ENCODE results near the gene RPUSD3.
"Not testable (repeated sequence)": the region's sequence is repeated elsewhere in the genome, so short reads cannot be mapped to it uniquely, and the experiment has no call there.

Gene RPUSD3, protein sequence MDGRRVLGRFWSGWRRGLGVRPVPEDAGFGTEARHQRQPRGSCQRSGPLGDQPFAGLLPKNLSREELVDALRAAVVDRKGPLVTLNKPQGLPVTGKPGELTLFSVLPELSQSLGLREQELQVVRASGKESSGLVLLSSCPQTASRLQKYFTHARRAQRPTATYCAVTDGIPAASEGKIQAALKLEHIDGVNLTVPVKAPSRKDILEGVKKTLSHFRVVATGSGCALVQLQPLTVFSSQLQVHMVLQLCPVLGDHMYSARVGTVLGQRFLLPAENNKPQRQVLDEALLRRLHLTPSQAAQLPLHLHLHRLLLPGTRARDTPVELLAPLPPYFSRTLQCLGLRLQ

DNA sequence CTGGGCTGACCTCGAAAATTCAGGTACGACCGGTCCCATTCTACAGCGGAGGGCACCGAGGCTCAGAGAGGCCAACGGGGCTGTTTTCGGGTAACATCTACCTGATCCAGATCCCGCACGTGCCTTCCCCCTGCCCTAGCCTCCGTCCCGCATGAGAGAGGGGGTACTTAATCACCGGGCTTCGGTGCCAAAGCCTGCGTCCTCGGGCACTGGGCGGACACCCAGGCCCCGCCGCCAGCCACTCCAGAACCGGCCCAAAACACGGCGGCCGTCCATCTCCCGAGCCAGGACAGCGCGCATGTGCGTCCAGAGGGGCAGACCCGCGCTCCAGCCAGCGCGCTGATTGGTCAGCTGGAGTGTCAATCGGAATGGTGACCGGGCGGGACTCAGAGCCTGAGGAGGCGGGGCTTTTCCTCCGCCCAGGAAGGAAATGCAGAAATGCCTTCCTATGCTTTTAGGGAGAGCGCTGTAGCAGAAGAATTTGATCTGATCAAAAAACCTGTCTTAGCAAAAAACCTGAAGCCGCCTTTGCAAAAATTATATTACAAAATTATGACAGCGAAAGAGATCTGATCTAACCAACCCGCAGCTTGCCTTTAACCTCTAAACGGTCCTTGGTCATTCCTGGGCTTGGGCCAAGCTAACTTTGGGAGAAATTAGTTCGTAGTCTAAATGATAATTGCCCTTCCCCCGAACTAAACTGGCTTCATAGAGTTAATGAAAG is at the start of gene RPUSD3:
TSS of gene RPUSD3 (minus strand) at position 294 of the 724 bp plus-strand sequence. CDS start at position 276, 18 bp downstream.
- DNase-seq (ENCODE audit: low read depth): peak; percentile 90

DNA sequence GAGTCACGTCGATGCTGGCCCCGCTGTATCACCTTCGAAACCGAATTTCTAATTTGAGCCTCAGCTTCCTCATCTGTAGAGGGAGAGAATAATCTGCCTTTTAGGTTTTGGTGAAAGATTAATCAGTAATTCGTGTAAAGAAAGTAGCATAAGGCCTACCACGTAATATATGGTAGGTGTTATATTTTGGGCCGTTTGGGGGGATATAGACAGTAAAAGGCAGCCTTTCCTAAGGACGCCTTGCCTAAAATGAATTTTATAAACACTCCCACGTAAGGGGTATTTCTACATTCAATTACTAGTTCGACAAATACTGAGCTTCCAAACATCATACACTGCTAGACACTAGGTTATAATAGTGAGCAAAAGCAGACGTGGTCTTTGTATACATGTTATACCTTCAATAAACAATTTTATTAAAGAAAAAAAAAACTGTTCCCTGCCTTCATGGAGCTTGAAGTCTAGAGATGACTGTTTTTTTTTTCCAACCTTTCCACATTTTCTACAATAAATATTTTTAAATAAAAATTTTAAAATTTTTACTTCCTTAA is 47.3 kb upstream of the RPUSD3 start:
- DNase-seq (ENCODE audit: low read depth): no peak

DNA sequence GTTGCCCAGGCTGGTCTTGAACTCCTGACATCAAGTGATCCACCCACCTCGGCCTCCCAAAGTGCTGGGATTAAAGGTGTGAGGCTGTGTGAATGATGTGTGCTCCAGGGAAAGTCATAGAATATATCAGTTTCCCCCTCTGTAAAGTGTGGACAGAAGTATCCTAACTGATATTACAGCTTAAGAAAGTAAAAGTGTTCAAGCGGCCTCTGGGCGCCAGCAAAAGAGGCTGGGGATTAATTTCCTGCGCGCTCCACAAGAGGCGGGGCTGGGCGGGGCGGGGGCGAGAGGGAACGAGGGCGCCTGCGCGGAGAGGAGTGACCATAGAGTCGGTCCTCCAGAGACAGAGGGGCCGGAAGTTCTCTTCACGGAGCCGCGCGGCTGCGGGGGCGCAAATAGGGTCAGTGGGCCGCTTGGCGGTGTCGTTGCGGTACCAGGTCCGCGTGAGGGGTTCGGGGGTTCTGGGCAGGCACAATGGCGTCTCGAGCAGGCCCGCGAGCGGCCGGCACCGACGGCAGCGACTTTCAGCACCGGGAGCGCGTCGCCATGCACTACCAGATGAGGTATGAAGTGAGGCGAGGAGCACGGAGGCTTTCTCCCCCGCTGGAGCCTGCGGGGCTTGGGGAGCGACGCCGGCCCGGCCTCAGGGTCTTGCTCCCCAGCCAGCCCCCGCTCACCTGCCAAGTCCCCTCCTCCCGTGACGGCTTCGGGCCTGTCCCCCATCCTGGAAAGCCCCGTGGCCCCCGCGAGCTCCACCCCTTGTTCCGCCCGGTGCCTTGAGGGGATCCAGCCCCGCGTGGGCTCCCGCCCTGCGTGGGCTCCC is 46.7 kb upstream of the RPUSD3 start, which contains the start of gene JAGN1:
TSS of gene JAGN1 (plus strand) at position 362 of the 823 bp plus-strand sequence. CDS start at position 475, 113 bp downstream.
- peak; percentile 76 for DNase-seq (ENCODE audit: low read depth)

DNA sequence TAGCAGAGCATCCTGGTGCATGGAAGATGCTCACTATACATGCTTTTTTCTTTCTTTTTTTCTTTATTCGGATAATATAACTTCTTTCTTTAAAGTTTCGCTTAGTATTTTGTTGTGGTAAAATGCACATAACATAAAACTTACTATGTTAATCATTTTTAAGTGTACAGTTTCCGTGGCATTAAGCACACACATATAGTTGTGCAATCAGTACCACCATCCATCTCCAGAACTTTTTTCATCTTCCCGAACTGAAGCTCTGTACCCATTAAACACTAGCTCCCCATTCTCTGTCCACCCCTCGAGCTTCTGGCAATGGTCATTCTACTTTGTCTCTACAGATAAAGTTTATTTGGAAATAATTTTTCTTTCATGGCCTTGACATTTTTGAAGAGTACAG is 45.6 kb upstream of the RPUSD3 start:
- DNase-seq (ENCODE audit: low read depth): no peak

DNA sequence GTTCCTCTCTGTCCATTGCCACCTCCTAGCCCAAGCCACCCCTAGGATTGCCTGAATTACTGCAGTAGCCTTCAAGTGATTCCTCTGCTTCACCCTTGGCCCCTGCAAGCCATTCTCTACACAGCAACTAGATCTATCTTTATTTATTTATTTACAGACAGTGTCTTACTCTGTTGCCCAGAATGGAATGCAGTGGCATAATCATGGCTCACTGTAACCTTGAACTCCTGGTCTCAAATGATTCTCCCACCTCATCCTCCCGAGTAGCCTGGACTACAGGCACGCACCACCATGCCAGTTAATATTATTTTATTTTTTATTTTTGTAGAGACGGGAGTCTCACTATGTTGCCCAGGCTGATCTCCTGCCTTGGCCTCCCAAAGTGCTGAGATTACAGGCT is 44.7 kb upstream of the RPUSD3 start:
- no peak for DNase-seq (ENCODE audit: low read depth)

DNA sequence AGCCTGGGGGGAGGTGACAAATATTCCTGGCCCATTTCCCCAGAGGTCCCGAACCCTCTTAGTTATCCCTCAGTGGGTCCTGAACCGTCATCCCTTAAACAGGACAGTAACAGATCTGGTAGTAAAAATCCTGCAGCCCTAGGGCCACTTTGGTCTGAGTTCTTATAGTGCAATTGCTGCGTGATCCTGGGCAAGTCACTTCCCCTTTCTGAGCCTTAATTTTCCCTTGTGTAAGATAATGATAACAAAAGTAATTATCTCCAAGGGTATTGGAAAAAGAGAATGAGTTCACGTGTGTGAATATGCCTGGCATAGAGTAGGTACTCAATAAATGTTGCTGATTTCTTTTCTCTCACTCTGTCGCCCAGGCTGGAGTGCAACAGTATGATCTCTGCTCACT is 43.7 kb upstream of the RPUSD3 start:
- no peak for DNase-seq (ENCODE audit: low read depth)

DNA sequence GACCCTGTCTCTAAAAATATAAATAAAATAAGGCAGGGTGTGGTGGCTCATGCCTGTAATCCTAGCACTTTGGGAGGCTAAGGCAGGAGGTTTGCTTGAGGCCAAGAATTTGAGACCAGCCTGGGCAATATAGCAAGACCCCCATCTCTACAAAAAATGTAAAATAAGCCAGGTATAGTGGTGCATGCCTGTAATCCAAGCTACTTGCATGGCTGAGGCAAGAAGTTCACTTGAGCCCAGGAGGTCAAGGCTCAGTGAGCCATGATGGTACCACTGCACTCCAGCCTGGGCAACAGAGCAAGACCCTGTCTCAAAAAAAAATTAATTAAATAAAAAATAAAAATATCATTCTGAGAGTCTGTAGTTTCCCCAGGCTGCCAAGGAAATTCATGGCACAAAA is 42.5 kb upstream of the RPUSD3 start:
- no peak for DNase-seq (ENCODE audit: low read depth)

DNA sequence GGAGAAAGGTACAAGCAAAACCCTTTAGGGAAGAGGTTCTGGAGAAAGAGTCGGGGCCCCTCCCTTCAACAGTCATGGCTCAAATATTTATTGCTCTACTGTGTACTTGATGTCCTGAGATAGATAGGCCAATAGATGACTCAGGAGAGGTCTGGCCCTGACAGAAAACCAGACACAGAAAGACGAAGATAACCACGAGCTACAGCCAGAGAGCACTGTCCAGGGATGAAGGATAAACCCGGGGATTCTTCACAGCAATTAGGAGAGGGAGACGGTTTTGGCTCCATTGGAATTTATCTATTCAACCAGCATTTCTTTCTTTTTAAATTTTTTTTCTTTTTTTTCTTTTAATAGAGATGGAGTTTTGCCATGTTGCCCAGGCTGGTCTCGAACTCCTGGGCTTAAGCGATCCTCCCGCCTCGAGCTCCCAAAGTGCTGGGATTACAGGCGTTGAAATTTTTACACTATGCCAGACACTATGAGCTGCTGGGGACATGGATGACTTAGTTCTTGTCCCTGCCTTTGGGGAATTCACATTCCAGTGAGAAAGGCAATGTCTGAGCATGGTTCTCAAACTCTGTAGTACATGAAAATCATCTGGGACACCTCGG is 40.9 kb upstream of the RPUSD3 start:
- DNase-seq (ENCODE audit: low read depth): peak; percentile 46

DNA sequence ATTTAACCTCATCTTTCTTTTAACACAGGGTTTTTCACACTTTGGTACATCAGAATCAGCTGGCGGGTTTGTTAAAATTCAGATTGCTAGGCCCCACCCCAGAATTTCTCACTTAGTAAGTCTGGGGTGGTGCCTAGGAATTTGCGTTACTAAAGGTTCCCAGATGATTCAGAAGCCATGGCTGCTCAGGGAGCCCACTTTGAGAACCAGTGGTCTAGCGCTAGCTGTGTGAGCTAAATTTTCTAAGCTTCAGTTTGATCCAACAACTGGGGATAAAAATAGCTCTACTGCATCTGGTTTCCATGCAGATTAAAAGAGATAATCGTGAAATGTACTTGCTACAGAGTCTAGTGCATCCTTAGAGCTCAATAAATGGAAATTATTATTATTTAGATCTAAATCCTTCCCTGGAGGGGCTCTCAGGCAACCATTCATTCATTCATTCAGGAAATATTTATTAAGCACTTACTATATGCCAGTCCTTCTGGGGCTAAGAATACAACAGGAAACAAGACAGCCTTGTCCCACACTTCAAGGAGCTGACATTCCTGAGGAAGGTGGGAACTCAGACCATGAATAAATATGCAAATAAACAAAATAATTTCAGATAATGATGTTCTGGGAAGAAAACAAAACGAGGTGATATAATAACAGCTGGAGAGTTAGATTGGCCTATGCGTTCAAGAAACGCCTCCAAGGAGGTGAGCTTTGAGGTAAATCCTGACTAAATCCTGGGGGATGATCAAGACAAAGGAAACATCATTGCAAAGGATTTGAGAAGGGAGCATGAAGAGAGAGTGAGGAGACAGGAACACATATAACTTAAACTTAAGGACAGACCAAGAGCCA is 40.1 kb upstream of the RPUSD3 start:
- no peak for DNase-seq (ENCODE audit: low read depth)

DNA sequence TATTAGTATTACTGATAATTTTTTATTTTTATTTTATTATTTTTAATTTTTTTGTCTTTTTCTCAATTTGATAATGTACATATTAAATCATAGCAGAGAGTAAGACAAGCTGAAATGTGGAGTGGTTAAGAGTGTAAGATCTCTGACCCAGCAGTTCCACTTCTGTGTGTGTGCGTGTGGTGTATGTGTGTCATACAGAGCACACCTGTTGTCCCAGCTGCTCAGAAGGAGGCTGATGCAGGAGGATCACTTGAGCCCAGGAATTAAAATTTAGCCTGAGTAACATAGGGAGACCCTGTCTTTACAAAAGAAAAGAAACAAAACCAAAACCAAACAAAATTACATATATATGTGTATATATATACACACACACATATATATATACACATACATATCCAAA is 37.6 kb upstream of the RPUSD3 start:
- DNase-seq (ENCODE audit: low read depth): no peak

DNA sequence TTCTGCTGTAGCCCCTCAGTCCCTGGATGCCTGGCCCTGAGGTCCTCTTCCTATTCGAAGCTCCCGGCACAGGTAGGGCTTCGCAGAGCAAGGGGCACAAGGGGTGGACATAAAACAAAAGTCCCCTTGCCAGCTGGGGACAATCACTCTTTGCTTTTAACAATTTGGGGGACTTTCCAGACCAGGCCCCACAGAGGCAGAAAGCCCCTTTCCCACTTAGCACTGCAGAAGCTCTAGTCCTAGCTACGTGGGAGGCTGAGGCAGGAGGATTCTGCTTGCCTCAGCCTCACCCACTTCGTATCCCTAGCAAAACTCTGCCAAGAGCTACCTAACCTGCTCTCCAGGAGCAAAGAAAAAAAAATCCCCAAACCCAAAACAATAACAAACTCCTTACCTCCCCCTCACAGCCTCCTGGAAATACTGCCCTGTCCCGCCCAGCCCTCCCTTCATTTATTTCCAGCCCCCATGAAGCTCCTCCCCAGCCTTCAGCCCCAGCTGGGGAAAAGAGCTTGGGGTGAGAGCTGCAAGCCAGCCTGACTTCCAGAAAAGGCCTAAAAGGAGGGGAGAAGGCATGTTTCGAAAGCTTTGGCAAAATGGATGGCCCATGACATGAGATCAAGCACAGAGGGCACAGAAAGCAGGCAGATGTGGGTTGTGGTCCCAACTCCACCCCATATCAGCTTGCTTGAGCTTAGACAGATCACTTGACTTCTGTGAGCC is 36.2 kb upstream of the RPUSD3 start, which contains the start of gene CIDEC:
TSS of gene CIDEC (minus strand) at position 424 of the 720 bp plus-strand sequence. CDS start 1,767 bp downstream, outside the sequence.
- no peak for DNase-seq (ENCODE audit: low read depth)

DNA sequence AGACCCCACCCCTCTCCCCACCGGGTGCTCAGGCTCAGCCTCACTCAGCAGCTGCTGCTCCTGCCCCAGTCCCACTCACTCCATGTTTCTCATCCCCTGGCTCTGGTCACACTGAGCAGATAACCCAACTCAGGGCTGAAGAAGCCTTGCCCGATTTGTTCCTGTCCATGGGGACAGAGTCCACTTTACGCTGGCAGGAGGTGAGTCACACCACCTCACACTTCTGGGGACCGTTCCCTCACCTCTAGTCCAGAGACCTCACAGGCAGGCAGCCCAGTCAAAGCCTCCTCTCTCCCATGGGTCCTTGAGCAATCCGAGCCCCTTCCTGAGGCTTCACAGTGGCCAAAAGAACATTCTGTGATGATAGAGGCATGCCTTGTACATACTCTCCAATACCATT is 34.9 kb upstream of the RPUSD3 start:
- no peak for DNase-seq (ENCODE audit: low read depth)

DNA sequence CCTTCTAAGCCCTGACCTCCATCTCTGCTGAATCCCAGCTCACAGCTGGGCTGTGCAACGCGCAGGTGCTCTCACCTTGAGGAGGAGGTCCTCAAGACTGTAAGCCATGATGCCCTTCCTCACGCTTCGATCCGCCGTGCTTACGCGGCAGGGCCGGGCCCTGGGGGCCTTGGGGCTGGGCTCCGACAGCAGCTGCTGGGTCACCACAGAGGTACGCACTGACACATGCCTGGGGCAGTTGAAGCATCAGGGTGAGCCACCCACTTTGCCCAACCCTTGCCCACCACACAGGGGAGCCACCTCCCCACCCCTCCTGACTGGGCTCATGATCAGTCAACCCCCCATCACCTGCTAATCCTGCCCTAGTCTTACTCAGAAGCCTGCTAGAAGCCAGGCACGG is 33.2 kb upstream of the RPUSD3 start:
- no peak for DNase-seq (ENCODE audit: low read depth)

DNA sequence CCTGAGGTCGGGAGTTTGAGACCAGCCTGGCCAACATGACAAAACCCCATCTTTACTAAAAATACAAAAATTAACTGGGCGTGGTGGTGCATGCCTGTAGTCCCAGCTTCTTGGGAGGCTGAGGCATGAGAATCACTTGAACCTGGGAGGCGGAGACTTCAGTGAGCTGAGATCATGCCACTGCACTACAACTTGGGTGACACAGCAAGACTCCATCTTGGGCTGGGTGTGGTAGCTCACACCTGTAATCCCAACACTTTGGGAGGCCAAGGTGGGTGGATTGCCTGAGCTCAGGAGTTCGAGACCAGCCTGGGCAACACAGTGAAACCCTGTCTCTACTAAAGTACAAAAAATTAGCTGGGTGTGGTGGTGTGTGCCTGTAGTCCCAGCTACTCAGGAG is 32.4 kb upstream of the RPUSD3 start:
- DNase-seq (ENCODE audit: low read depth): not testable (repeated sequence)

DNA sequence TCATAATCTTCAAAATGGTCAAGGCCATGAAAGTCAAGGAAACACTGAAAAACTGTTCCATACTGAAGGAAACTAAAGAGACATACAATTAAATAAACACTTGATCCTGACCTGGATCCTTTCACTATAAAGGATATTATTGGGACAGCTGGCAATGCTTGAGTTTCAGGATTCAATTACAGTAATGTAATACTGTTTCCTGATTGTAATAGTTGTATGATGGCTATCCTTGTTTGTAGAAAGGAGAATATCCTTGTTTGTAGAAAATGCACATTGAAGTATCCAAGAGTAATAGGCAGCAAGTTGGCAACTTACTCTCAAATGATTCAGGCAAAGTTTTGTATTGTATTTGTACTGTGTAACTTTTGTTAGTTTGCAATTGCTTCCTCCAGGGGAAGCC is 31.6 kb upstream of the RPUSD3 start:
- DNase-seq (ENCODE audit: low read depth): no peak

DNA sequence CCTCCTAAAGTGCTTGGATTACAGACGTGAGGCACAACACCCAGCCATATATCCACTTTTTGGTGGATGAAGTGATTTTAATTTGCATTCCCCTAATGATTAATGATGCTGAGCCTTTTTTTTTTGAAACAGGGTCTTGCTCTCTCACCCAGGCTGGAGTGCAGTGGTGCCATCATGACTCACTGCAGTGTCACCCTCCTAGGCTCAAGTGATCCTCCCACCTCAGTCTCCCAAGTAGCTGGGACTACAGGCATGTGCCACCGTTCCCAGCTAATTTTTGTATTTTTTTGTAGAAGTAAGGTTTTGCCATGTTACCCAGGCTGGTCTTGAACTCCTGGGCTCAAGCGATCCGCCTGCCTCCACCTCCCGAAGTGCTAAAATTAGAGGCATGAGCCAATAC is 28.3 kb upstream of the RPUSD3 start:
- not testable (repeated sequence) for DNase-seq (ENCODE audit: low read depth)

DNA sequence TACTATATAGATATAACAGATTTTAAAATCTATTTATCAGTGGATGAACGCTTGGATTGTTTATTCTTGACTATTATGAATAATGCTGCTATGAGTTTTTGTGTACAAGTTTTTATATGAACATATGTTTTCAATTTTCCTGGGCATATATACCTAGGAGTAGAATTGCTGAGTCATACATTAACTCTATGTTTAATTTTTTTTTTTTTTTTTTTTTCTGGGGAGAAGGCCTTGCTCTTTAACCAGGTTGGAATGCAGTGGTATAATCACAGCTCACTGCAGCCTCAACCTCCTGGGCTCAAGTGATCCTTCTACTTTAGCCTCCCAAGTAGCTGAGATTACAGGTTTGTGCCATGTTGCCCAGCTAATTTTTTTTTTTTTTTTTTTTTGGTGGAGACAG is 27.2 kb upstream of the RPUSD3 start:
- DNase-seq (ENCODE audit: low read depth): no peak

DNA sequence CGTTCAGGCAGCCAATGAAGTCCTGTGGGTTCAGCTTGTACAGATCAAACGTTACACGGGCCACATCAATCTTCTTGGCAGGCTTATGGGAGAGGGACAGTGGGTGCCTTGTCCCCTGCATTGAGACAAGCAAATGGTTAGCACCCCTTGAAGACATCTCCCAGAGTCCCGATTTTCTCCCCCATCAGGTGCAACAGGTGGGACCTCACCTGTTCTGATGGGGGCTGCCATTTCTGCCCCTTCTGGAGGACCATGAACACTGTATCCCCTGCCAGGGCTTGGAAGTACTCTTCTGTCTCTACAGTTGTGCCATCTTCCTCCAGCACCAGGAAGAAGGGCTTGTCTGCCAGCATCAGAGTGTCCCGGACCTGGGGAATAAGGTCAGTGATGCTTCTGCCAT is 26.1 kb upstream of the RPUSD3 start:
- no peak for DNase-seq (ENCODE audit: low read depth)

DNA sequence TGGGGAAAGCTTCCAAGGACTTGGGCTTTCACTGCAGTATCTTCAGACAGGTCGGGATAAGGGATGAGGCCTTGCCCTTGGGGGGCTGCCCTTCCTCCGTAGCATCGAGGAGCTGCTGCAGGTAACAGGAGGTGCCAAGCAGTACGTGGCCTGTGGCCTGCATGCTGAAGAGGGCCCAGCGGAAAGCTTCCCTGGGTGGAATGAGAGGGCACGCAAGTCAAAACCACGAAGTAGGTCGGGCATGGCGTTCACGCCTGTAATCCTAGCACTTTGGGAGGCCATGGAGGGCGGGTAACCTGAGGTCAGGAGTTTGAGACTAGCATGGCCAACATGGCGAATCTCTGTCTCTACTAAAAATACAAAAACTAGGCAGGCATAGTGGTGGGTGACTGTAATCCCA is 23.3 kb upstream of the RPUSD3 start:
- no peak for DNase-seq (ENCODE audit: low read depth)

DNA sequence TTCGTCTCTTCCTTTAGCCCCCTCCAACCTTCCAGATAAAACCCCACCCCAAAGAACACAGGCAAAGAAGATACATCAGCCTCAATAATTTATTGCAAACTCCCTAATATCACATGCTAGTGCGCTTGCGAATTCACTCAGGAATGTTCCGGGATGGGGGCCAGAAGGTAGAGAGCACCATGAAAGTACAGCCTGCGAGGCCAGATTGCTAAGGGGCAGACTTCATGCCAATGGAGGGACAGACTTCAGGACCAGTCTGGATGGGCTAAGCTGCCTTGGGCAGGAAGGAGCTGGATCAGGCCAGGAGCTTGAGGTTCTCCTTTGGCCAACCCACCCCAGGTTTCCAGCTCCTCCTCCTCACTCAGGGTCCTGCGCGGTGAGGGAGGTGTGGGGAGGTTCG is 22.8 kb upstream of the RPUSD3 start:
- no peak for DNase-seq (ENCODE audit: low read depth)
